Loucy (cell line): ENCODE results near the gene MN1.

Source experiments
- EZH2phosphoT487 ChIP-seq: fragments of 200-600 bp; IDR thresholded peaks from 2 replicates; pipeline ENCODE4 v1.6.1; 2018; ENCODE audit warnings: antibody characterized with exemption, mild to moderate bottlenecking, moderate library complexity, borderline replicate concordance
- TF ChIP-seq, protein P1 (sequence below): fragments of 200-600 bp; sonication (generic); conservative IDR thresholded peaks from 2 replicates; pipeline ENCODE4 v1.5.1; 2014; ENCODE audit warnings: mild to moderate bottlenecking, antibody characterized with exemption, low read length

DNA sequence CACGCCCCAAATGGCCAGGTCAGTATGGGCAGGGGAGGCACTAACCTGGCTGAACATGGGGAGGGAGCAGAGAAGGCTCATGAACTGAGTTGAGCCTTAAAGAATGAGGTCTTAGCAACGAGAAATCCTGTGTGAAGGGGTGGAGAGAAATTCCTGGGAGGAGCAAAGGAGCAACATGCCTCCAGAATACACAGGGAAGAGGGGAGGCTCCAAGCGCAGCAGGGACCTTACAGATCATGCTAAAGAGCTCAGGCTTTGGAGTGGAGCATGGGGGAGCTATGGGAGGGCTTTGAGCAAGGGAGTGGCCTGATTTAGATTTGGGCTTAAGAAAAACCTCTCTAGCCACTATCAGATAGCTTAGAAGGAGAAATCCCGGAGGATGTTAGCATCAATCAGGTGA is 88.1 kb downstream of the MN1 start:
- TF ChIP-seq, protein P1, sequence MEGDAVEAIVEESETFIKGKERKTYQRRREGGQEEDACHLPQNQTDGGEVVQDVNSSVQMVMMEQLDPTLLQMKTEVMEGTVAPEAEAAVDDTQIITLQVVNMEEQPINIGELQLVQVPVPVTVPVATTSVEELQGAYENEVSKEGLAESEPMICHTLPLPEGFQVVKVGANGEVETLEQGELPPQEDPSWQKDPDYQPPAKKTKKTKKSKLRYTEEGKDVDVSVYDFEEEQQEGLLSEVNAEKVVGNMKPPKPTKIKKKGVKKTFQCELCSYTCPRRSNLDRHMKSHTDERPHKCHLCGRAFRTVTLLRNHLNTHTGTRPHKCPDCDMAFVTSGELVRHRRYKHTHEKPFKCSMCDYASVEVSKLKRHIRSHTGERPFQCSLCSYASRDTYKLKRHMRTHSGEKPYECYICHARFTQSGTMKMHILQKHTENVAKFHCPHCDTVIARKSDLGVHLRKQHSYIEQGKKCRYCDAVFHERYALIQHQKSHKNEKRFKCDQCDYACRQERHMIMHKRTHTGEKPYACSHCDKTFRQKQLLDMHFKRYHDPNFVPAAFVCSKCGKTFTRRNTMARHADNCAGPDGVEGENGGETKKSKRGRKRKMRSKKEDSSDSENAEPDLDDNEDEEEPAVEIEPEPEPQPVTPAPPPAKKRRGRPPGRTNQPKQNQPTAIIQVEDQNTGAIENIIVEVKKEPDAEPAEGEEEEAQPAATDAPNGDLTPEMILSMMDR, result no peak
- no peak for TF ChIP-seq EZH2phosphoT487
